GM21528 (cell line): ENCODE data around the gene LIMA1.
"Not testable (repeated sequence)": the region's sequence is repeated elsewhere in the genome, so short reads cannot be mapped to it uniquely, and the experiment has no call there.

Source experiments
- ATAC-seq: cut with Tn5 transposase; IDR thresholded peaks from one replicate; pipeline ENCODE4 v1.9.1; 2021; ENCODE audit warnings: mild to moderate bottlenecking, moderate library complexity; ENCODE audit not compliant: unreplicated experiment, low FRiP score

The LIMA1 gene

GRCh38 chr12:50221228-50222008, 61.9 kb downstream of the LIMA1 start:
- ATAC-seq: no peak

DNA sequence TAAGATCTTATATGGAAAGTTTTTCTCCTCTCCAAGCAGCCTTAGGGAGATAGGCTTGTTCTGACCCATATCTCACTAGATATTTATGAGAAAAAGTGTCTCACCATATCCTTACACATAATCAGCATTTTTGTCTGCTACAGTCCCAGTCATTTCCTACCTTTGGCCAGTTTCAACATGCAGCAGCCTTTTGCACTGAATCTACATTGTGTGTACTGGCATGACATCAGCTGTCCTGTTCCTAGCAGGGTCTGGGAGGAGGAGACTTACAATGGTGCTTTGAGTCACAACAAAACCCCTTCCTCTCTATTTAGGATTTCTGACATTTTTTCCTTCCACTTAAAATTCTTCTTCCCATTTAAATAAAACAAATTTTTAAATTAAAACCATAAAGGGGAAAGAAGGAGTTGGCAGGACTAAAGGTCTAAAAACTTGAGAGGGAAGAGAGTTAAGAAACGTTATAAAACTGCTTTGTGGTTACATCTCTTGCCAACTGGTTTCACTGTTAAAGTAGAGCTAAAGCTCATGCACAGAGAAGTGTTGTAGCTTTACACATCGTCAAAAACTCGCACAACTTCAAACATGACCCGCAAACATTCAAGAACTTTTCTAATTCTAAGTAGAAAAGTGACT, 62.8 kb downstream of the LIMA1 start:
- no peak for ATAC-seq

DNA sequence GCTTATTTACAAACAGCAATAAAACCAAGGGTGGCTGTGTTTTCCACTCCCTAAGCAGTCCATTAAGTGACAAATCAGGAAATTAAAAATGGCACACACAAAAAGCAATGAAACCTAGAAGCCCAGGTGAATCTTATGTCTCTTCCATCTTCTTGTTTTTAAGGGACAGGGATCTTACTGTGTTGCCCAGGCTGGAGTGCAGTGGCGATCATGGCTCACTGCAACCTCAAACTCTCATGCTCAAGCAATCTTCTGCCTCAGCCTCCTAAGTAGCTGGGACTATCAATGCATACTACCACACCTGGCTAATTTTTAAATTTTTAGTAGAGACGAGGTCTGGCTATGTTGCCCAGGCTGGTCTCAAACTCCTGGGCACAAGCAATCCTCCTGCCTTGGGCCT, 63.8 kb downstream of the LIMA1 start:
- ATAC-seq: no peak

GRCh38 chr12:50219001-50219400, 64.3 kb downstream of the LIMA1 start:
- ATAC-seq: not testable (repeated sequence)

GRCh38 chr12:50218386-50218785, 64.9 kb downstream of the LIMA1 start:
- ATAC-seq: no peak

GRCh38 chr12:50217202-50217601, 66.1 kb downstream of the LIMA1 start:
- ATAC-seq: no peak

DNA sequence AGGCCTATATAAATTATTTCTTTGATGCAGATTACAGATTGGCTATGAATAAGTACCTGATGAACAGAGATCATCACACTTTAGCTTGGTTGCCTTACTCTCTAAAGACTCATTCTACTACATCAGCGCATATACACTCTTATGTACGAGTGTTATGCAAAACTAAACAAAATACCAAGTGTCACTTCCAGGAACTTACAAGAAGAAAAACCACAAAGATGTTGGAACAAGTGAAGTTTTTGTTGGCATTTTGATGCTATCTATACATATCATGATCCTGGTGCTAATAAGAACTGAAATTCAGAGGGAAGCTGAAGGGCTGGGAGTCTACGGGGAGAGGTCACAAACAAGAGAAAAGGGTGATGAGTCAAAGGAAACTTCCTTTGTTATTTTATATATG, 68.3 kb downstream of the LIMA1 start:
- ATAC-seq: no peak

DNA sequence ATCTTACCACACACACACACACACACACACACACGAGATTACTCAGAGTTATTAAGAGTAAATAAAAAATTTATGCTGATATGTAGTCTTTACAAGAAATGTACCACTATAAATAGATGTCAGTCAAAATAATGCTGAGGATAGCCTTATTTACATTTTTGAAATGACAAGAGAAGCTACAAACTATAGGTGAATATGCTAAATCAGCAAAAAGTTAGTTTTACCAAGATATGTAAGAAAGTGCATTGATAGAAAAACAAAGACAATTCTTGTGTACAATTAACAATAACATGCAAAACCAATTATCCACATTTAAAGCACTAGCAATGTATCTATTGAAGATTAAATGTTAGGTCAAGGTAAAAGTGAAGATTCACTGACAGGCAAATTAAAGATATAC, 69.3 kb downstream of the LIMA1 start:
- no peak for ATAC-seq

- no peak for ATAC-seq
Observed at GRCh38 chr12:50213439-50213838, 69.9 kb downstream of the LIMA1 start.

- ATAC-seq: no peak
Observed at GRCh38 chr12:50212071-50212467, 71.3 kb downstream of the LIMA1 start.

- no peak for ATAC-seq
Observed at GRCh38 chr12:50211392-50212070, 71.8 kb downstream of the LIMA1 start.

DNA sequence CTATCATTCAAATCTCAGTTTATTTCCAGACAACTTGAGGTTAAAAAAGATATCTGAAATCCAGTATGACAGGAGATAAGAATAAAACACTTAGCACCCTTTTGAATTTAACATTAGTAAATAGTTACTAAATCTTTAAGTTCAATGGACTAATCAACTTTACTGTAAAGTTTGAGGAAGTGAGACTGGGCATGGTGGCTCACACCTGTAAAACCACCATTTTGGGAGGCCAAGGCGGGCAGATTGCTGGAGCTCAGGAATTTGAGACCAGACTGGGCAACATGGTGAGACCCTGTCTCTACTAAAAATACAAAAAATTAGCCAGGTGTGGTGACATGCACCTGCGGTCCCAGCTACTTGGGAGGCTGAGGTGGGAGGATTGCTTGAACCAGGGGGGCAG, 75.9 kb downstream of the LIMA1 start:
- no peak for ATAC-seq

DNA sequence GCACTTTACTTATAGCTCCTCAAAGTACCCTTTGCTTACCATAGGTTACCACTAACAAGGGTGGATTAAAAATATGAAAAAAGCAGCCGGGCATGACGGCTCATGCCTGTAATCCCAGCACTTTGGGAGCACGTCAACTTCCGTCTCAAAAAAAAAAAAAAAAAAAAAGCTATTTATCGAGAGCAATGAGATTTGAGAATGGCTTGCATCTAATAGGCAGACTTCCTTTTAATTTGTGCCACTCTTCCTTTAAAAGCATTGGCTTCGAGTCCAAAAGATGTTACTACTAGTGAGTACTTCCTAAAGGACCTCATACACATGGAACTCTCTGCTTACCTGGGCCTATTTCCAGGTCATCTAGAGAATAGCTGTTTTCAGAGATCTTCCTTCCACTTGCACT, 77.7 kb downstream of the LIMA1 start:
- no peak for ATAC-seq

DNA sequence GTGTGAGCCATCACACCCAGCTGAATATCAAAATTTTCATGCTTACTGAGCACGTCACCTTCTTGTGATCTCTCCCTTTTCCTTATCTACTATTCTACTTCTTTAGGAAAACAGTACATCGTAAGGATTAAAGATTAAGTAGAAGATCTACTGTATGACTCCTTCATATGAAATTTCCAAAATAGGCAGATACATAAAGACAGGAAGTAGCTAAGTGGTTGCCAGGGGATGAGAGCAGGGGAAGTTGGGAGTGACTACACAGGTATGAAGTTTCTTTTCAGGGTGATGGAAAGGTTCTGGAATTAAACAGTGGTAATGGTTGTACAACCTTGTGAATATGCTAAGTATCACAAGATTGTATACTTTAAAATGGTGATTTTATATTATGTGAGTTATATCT, 79.6 kb downstream of the LIMA1 start:
- no peak for ATAC-seq

- no peak for ATAC-seq
Observed at GRCh38 chr12:50201987-50202521, 81.3 kb downstream of the LIMA1 start.

DNA sequence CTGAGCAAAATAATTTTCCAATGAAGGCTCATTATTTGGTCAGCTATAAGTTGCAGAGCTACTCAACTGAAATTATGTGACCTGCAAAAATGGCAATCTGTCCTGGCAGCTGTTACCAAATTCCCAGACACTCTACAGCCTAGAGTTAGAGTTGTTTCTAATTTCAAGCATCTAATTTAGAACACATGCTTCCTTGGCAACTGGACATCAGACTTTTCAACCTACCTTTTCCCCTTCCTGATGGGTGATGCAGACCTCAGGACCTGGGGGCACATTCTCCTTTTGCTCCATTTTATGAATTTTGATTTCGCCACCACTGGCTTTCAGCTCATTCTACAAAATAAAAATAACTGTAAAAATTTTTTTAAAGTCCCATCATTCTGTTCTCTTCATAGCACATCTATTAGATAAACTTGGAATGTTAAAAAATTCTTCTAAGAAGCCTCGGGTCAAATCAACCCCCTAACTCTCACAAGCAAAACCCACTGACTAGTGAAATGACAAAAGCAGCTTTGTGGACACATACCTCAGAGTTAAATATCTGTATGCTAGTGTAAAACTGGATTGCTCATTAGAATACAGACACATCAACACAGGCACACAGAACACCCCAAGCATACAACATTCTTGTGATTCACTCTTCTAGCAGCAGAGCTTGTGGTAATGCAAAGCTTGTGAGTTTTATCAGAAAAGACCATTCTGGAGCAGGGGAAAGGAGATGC, 82.6 kb downstream of the LIMA1 start:
- ATAC-seq: no peak

- ATAC-seq: no peak
Observed at GRCh38 chr12:50198829-50199228, 84.5 kb downstream of the LIMA1 start.

DNA sequence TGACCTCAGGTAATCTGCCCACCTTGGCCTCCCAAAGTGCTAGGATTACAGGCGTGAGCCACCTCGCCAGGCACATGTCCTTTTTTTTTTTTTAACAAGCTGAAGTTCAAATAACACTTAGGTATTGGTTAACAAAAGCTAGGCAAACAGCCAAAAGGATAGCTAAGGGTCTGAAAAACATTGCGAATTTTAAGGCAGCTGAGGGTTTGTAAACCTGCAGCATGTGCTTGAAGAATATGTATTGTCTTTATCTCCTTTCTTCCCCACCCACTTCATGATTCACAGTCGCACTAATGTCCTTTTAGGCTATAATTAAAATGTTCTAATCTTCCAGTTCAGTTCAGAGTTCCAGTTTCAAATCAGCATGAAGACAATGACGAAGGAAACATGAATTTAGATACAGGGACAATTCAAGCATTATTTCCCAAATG, 86.0 kb downstream of the LIMA1 start:
- ATAC-seq: no peak

GRCh38 chr12:50196537-50196936, 86.8 kb downstream of the LIMA1 start:
- no peak for ATAC-seq

- ATAC-seq: no peak
Observed at GRCh38 chr12:50195832-50196231, 87.5 kb downstream of the LIMA1 start.

DNA sequence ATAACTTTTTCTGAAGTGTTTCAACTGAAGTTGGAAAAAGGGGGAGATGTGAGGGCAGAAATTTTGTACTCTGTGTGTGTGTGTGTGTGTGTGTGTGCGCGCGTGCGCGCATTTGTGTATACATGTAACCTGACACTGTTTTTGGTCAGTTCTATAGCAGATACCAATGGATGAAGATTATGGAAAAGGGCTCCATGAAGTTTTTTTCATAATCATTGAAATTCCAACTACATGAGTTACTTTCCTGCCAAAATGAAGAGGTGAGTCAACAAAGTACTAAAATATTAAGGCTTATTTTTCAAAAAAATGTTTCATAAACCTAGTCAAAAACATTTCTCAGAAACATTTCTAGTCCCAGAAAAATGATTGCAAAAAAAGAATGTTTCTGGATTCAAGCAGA, 90.4 kb downstream of the LIMA1 start:
- no peak for ATAC-seq
